ENCODE results near the gene STPG4.

Gene STPG4

GRCh38 chr2:47056868-47057686, 98.0 kb downstream of the STPG4 start:
- no peak for DNase-seq (ENCODE audit: extremely low read depth in 1 of 2, low read depth in 1 of 2)

GRCh38 chr2:47056374-47056773, 98.7 kb downstream of the STPG4 start:
- no peak for DNase-seq (ENCODE audit: extremely low read depth in 1 of 2, low read depth in 1 of 2)

GRCh38 chr2:47054868-47055267, 100.2 kb downstream of the STPG4 start:
- no peak for DNase-seq (ENCODE audit: extremely low read depth in 1 of 2, low read depth in 1 of 2)

GRCh38 chr2:47054036-47054555, 101.0 kb downstream of the STPG4 start:
- DNase-seq (ENCODE audit: extremely low read depth in 1 of 2, low read depth in 1 of 2): no peak

- no peak for DNase-seq (ENCODE audit: extremely low read depth in 1 of 2, low read depth in 1 of 2)
Measured at GRCh38 chr2:47052847-47053246, 102.3 kb downstream of the STPG4 start.

- DNase-seq (ENCODE audit: extremely low read depth in 1 of 2, low read depth in 1 of 2): no peak
Measured at GRCh38 chr2:47051562-47051961, 103.5 kb downstream of the STPG4 start.

- DNase-seq (ENCODE audit: extremely low read depth in 1 of 2, low read depth in 1 of 2): no peak
Measured at GRCh38 chr2:47050762-47051161, 104.3 kb downstream of the STPG4 start.

- no peak for DNase-seq (ENCODE audit: extremely low read depth in 1 of 2, low read depth in 1 of 2)
Measured at GRCh38 chr2:47050021-47050760, 104.9 kb downstream of the STPG4 start.

- DNase-seq (ENCODE audit: extremely low read depth in 1 of 2, low read depth in 1 of 2): no peak
Measured at GRCh38 chr2:47049502-47049901, 105.6 kb downstream of the STPG4 start.

- DNase-seq (ENCODE audit: extremely low read depth in 1 of 2, low read depth in 1 of 2): no peak
Measured at GRCh38 chr2:47048801-47049480, 106.2 kb downstream of the STPG4 start.

- no peak for DNase-seq (ENCODE audit: extremely low read depth in 1 of 2, low read depth in 1 of 2)
Measured at GRCh38 chr2:47046271-47046670, 108.8 kb downstream of the STPG4 start.

- DNase-seq (ENCODE audit: extremely low read depth in 1 of 2, low read depth in 1 of 2): no peak
Measured at GRCh38 chr2:47043891-47044239, 111.2 kb downstream of the STPG4 start.

- no peak for DNase-seq (ENCODE audit: extremely low read depth in 1 of 2, low read depth in 1 of 2)
Measured at GRCh38 chr2:47043142-47043890, 111.8 kb downstream of the STPG4 start.

- no peak for DNase-seq (ENCODE audit: extremely low read depth in 1 of 2, low read depth in 1 of 2)
Measured at GRCh38 chr2:47041891-47042684, 113.0 kb downstream of the STPG4 start.

- no peak for DNase-seq (ENCODE audit: extremely low read depth in 1 of 2, low read depth in 1 of 2)
Measured at GRCh38 chr2:47041063-47041462, 114.0 kb downstream of the STPG4 start.

- DNase-seq (ENCODE audit: extremely low read depth in 1 of 2, low read depth in 1 of 2): no peak
Measured at GRCh38 chr2:47040651-47041050, 114.5 kb downstream of the STPG4 start.

GRCh38 chr2:47039913-47040562, 115.1 kb downstream of the STPG4 start:
- DNase-seq (ENCODE audit: extremely low read depth in 1 of 2, low read depth in 1 of 2): no peak

- DNase-seq (ENCODE audit: extremely low read depth in 1 of 2, low read depth in 1 of 2): no peak
Measured at GRCh38 chr2:47039489-47039870, 115.6 kb downstream of the STPG4 start.

GRCh38 chr2:47038656-47039488, 116.2 kb downstream of the STPG4 start:
- no peak for DNase-seq (ENCODE audit: extremely low read depth in 1 of 2, low read depth in 1 of 2)

Data from activated CD8-positive, alpha-beta memory T cell treated with anti-CD3 and anti-CD28 coated beads for 1 hour (primary cell).